ENCODE data around the gene TMPRSS9. TPM values are rescaled to one million over a fixed set of nuclear protein-coding genes. Genes with fewer than 3 reads are reported as not detected.

Gene TMPRSS9
- polyA plus RNA-seq, 1 donor (not counting 4 experiments of a cell fraction or from before 2014, with no cell fraction given) = not detected

DNA sequence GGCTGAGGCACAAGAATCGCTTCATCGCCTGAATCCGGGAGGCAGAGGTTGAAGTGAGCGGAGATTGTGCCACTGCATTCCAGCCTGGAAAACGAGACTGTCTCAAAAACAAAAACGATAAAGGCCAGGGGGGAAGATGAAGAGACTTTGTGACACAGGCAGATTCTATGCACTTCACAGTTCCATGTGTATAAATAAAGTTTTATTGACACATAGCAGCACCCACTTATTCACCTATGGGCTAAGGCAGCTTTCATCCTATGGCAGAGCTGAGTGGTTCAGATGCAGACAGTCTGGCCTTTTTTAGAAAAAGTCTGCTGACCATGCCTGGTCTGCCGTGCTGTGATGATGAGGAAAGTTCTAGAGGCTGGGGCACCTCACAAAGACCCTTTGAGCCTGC lies 91.1 kb downstream of the TMPRSS9 start:
- H3K4me3 ChIP-seq (ENCODE audit: control insufficient read depth in 2 of 3, extremely low read depth in 1 of 3, insufficient read depth in 2 of 3, low read depth in 1 of 3, low read length in 3 of 3) = no peak overlapping the region
- H3K27me3 ChIP-seq (ENCODE audit: control insufficient read depth, extremely low read depth, insufficient read depth, low read length) = no peaks in the 10 kb centered on the region
- DNase-seq (ENCODE audit: low read depth, low spot score) = no peak
- no peaks in the 10 kb centered on the region for H3K9me3 ChIP-seq (ENCODE audit: control insufficient read depth, low read depth, low read length)
- H4K20me1 ChIP-seq (ENCODE audit: control insufficient read depth, extremely low read depth, insufficient read depth, low read length) = peaks cover 6% of the 10 kb centered on the region
- no peak overlapping the region for H2AFZ ChIP-seq (ENCODE audit: control insufficient read depth, low read length)
- dilution Hi-C loops (cut with MboI; ENCODE audit: extremely low pct_ligation_motif_present, low sequenced_read_pairs) = no loop called here
- no peak overlapping the region for H3K9ac ChIP-seq (ENCODE audit: control insufficient read depth, extremely low read depth, insufficient read depth, low read length)
- H3K36me3 ChIP-seq (ENCODE audit: control insufficient read depth in 2 of 2, extremely low read depth in 1 of 2, insufficient read depth in 2 of 2, low read length in 2 of 2) = peaks cover 5% of the 10 kb centered on the region in 2 experiments
- no peaks in the 10 kb centered on the region for H3K9me1 ChIP-seq (ENCODE audit: control insufficient read depth, extremely low read depth, insufficient read depth, low read length)
- no peak overlapping the region for H3K4me2 ChIP-seq (ENCODE audit: control insufficient read depth, extremely low read depth, insufficient read depth, low read depth, low read length)
- H3K79me2 ChIP-seq (ENCODE audit: control insufficient read depth, insufficient read depth, low read length) = peaks cover 93% of the 10 kb centered on the region
- H3K27ac ChIP-seq (ENCODE audit: control insufficient read depth, insufficient read depth, low read length) = no peak overlapping the region
- peaks cover 5% of the 10 kb centered on the region for H3K4me1 ChIP-seq (ENCODE audit: control insufficient read depth, extremely low read depth, insufficient read depth, low read length)
- FAIRE-seq = no peak
- TF ChIP-seq, protein P1, sequence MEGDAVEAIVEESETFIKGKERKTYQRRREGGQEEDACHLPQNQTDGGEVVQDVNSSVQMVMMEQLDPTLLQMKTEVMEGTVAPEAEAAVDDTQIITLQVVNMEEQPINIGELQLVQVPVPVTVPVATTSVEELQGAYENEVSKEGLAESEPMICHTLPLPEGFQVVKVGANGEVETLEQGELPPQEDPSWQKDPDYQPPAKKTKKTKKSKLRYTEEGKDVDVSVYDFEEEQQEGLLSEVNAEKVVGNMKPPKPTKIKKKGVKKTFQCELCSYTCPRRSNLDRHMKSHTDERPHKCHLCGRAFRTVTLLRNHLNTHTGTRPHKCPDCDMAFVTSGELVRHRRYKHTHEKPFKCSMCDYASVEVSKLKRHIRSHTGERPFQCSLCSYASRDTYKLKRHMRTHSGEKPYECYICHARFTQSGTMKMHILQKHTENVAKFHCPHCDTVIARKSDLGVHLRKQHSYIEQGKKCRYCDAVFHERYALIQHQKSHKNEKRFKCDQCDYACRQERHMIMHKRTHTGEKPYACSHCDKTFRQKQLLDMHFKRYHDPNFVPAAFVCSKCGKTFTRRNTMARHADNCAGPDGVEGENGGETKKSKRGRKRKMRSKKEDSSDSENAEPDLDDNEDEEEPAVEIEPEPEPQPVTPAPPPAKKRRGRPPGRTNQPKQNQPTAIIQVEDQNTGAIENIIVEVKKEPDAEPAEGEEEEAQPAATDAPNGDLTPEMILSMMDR (optimal IDR thresholded peaks at IDR 0.05 in 1 of 3, IDR thresholded peaks at IDR 0.05 in 1 of 3, conservative IDR thresholded peaks at IDR 0.05 in 1 of 3; ENCODE audit: extremely low read depth in 1 of 3, insufficient read depth in 2 of 3, low read length in 3 of 3) = no peak
- TF ChIP-seq EZH2 (IDR thresholded peaks at IDR 0.05; ENCODE audit: low read length) = no peak

- H3K4me2 ChIP-seq (ENCODE audit: control insufficient read depth, extremely low read depth, insufficient read depth, low read depth, low read length) = no peak overlapping the region
- dilution Hi-C loops (cut with MboI; ENCODE audit: extremely low pct_ligation_motif_present, low sequenced_read_pairs) = no loop called here
- no peak overlapping the region for H3K27ac ChIP-seq (ENCODE audit: control insufficient read depth, insufficient read depth, low read length)
- no peaks in the 10 kb centered on the region for H3K9me3 ChIP-seq (ENCODE audit: control insufficient read depth, low read depth, low read length)
- H3K4me3 ChIP-seq (ENCODE audit: control insufficient read depth in 2 of 3, extremely low read depth in 1 of 3, insufficient read depth in 2 of 3, low read depth in 1 of 3, low read length in 3 of 3) = no peak overlapping the region
- H3K27me3 ChIP-seq (ENCODE audit: control insufficient read depth, extremely low read depth, insufficient read depth, low read length) = no peaks in the 10 kb centered on the region
- H2AFZ ChIP-seq (ENCODE audit: control insufficient read depth, low read length) = no peak overlapping the region
- FAIRE-seq = no peak
- no peak overlapping the region for H3K9ac ChIP-seq (ENCODE audit: control insufficient read depth, extremely low read depth, insufficient read depth, low read length)
- peaks cover 6% of the 10 kb centered on the region for H4K20me1 ChIP-seq (ENCODE audit: control insufficient read depth, extremely low read depth, insufficient read depth, low read length)
- H3K9me1 ChIP-seq (ENCODE audit: control insufficient read depth, extremely low read depth, insufficient read depth, low read length) = no peaks in the 10 kb centered on the region
- peaks cover 5% of the 10 kb centered on the region for H3K4me1 ChIP-seq (ENCODE audit: control insufficient read depth, extremely low read depth, insufficient read depth, low read length)
- TF ChIP-seq, protein P1 (optimal IDR thresholded peaks at IDR 0.05 in 1 of 3, IDR thresholded peaks at IDR 0.05 in 1 of 3, conservative IDR thresholded peaks at IDR 0.05 in 1 of 3; ENCODE audit: extremely low read depth in 1 of 3, insufficient read depth in 2 of 3, low read length in 3 of 3) = no peak
- no peak for TF ChIP-seq EZH2 (IDR thresholded peaks at IDR 0.05; ENCODE audit: low read length)
- no peak for DNase-seq (ENCODE audit: low read depth, low spot score)
- H3K36me3 ChIP-seq (ENCODE audit: control insufficient read depth in 2 of 2, extremely low read depth in 1 of 2, insufficient read depth in 2 of 2, low read length in 2 of 2) = peaks cover 5% of the 10 kb centered on the region in 2 experiments
- peaks cover 92% of the 10 kb centered on the region for H3K79me2 ChIP-seq (ENCODE audit: control insufficient read depth, insufficient read depth, low read length)
Observed at GRCh38 chr19:2451741-2452140, 91.7 kb downstream of the TMPRSS9 start.
